GM19455 (cell line): Measurements from ENCODE around the gene NPC1.
"Not testable (repeated sequence)": the region's sequence is repeated elsewhere in the genome, so short reads cannot be mapped to it uniquely, and the experiment has no call there.

Experiments used
- ATAC-seq: cut with Tn5 transposase; IDR thresholded peaks from one replicate; pipeline ENCODE4 v1.9.1; 2021; ENCODE audit not compliant: unreplicated experiment

The NPC1 gene

GRCh38 chr18:23526501-23527063 is 59.7 kb downstream of the NPC1 start:
- ATAC-seq = no peak

- ATAC-seq = no peak
Observed at GRCh38 chr18:23524213-23524707, 62.0 kb downstream of the NPC1 start.

DNA sequence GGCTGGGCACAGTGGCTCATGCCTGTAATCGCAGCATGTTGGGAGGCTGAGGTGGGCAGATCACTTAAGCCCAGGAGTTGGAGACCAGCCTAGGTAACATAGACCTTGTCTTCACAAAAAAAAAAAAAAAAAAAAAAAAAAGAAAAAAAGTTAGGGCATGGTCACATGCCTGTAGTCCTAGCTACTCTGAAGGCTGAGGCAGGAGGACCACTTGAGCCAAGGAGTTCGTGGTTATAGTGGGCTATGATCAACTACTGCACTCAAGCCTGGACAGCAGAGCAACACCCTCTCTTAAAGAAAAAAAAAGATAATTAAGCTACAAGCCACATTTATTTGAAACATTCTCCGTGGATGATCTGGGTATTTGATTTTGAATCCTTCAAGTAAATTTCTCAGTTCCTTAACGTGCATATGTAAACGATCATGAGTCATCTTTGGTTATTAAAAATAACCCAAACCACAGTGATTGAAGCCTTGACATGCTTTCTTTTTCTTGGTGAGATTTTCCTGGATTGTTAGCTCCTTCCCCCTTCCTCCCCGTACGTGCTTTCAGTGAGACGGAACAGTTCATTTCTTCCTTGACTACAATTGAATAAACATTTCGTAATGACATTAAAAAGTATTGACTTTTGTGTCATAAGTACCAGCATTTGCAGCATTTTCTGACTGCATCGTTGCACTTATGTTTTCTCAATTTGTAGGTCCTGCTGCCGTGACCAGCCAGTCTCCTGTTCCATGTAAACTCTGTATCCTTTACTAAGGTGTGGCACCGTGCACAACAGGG is 62.7 kb downstream of the NPC1 start:
- ATAC-seq = no peak

- no peak for ATAC-seq
Observed at GRCh38 chr18:23521907-23522306, 64.4 kb downstream of the NPC1 start.

DNA sequence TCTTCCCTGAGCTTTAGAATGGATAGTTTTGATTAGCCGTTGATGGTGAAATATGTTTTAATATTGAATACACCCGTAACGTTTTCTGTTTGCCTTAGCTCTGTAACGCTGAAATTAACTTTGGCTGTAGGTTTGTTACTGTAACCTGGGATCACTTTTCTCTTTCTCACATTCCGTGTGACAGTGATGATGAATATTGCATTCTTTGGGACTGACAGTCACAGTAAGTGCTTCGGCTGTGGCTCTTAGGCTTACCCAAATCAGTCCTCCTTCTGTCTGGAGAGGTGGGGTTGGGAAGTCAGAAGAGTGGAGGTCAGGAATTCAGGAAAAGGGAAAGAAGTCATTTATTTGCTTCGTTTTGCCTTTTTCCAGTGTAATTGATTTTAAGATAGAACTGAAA is 65.0 kb downstream of the NPC1 start:
- ATAC-seq = no peak

GRCh38 chr18:23519734-23520133 is 66.6 kb downstream of the NPC1 start:
- no peak for ATAC-seq

DNA sequence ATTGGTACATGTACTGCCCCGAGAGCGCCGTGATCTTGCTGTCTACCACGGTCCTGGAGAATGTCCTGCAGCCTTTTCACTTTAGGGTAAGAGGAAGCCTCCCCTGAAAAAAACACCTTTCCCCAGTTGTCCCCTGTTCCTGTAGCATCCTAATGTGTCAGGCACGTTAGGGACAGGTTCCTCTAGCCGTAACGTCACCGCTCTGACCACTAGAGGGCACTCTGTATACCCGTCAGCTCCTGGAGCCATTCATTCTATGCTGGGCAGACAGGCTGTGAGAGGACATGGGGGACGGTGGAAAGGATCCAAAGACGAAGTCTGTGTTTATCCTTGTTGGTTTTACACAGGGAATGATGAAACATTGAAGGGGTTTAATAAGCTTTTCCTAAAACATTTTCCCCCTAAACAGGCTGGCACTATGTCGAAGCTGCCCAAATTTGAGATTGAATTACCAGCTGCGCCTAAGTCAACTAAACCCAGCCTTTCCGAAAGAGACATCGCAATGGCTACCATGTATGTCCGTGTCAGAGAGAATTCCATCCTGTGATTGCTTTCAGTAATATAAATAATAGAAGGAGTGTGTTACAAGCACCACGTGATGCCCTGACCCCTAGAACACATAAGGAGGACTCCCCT is 70.3 kb downstream of the NPC1 start:
- ATAC-seq = peak; percentile 93

GRCh38 chr18:23512641-23513040 is 73.7 kb downstream of the NPC1 start:
- no peak for ATAC-seq

GRCh38 chr18:23512216-23512615 is 74.1 kb downstream of the NPC1 start:
- ATAC-seq = not testable (repeated sequence)

DNA sequence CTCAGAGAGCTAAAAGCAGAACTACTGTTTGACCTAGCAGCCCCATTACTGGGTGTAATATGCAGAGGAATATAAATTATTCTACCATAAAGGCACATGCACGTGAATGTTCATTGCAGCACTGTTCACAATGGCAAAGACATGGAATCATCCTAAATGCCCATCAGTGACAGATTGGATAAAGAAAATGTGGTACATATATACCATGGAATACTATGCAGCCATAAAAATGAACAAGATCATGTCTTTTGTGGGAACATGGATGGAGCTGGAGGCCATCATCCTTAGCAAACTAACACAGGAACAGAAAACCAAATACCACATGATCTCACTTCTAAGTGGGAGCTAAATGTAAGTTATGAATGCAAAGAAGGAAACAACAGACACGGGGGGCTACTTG is 75.4 kb downstream of the NPC1 start:
- ATAC-seq = not testable (repeated sequence)

DNA sequence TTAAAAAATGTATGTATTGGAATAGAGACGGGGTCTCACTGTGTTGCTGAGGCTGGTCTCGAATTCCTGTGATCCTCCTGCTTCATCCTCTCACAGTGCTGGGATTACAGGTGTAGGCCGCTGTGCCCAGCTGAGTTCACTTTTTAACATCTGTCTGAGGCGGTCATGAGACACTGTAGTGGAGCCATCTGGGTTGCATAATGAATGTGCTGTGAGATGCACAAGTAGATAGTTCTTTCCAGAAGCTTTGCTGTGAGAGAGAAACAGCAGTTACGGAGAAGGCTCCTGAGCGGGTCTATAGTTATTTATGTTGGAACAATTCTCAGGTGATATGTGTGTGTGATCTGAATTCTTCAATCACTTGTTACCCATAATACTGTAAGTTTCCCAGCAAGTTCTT is 79.9 kb downstream of the NPC1 start:
- no peak for ATAC-seq

DNA sequence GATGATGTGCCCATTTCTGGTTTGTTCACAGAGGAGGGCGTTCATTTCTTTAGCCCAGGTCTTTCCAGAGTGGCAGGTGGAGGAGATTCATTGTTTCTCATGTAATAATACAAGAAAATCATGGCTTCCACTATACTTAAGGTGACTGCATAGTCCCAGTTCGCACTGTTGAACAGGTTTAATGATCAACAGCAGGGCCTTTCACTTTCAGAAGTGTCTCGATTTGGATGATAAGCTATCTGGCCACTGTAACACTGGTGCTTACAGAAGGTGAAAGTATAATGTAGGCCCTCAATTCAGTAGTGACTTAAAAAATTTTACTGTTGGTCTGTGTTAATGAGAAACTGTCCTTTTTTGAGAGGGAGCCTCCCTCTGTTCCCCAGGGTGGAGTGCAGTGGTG is 81.6 kb downstream of the NPC1 start:
- ATAC-seq = peak; percentile 32

- ATAC-seq = no peak
Observed at GRCh38 chr18:23503963-23504344, 82.4 kb downstream of the NPC1 start.

GRCh38 chr18:23503038-23503962 is 83.0 kb downstream of the NPC1 start, which contains the start of gene RMC1:
Gene RMC1, plus strand, starts transcription at chr18:23503511. Its CDS starts 108 bp downstream, at chr18:23503619.
- ATAC-seq = peak; percentile 84

DNA sequence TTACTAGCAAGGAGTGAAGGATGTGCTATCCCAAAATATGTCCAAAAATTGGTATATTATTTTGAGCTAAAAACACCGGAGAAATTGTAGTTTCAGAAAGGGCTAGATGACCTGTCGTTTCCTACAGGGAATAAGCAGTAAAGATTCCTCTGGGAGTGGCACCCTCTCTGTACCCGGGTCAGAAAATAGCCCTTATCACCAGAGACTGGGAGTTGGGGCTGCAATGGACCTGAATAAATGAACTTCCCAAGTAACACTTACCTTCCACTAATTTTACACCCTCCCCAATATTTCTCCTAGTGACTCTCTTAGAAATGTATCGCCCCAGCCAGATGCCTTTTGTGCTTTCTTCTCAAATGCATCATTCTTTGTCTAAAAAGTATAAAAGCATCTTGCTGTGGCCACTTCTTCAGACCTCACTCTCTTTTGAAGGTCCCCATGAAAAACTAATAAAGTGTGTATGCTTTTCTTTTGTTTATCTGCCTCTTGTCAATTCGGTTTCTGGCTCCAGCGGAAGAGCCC is 83.7 kb downstream of the NPC1 start:
- ATAC-seq = no peak

GRCh38 chr18:23501626-23502025 is 84.7 kb downstream of the NPC1 start:
- ATAC-seq = no peak

- no peak for ATAC-seq
Observed at GRCh38 chr18:23499291-23499781, 87.0 kb downstream of the NPC1 start.

- ATAC-seq = no peak
Observed at GRCh38 chr18:23498877-23499276, 87.4 kb downstream of the NPC1 start.

GRCh38 chr18:23498117-23498516 is 88.2 kb downstream of the NPC1 start:
- ATAC-seq = no peak

DNA sequence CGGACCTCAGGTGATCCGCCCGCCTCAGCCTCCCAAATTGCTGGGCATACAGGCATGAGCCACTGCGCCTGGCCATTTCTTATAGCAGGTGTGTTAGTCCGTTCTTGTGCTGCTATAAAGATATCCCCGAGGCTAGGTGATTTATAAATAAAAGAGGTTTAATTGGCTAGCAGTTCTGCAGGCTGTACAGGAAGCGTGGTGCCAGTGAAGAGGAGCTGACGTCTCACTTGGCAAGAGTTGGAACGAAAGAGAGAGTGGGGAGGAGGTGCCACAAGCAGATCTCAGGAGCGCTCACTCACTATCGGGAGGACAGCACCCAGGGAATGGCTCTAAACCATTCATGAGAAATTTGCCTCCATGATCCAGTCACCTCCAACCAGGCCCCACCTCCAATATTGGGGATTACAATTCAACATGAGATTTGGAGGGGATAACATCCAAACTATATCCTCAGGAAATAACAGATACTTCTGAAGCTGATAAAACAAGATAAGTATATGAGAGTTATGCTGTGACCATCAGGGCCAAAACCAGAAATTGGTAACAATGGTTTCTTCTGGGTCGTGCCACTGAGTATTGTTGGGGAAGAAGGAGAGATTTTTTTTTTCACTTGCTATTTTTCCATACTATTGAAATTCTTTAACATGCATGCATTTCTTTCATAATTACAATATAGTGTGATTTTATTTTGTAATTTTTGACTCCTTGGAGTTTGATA is 90.4 kb downstream of the NPC1 start:
- ATAC-seq = no peak
